Measurements from ENCODE around the gene PLEKHH1.

DNA sequence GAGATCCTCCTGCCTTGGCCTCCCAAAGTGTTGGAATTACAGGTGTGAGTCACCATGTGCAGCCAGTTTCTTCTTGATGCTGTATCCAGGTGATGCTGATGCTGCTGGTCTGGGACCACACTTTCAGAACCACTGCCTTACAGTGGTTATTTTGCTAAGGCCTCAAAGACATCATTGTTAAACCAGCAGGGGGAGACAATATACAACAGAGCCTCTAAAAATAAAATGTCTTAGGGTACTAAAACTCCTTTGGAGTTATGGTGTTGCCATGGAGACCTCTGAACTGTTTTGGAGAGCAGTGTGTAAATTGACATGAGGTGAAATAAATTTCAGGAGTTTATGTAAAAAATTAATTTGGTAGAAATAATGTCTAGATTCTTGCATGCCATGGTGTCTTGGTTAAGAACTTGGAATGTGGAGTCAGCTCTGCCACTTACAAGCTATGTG is 85.5 kb downstream of the PLEKHH1 start:
- TF ChIP-seq, protein P1, sequence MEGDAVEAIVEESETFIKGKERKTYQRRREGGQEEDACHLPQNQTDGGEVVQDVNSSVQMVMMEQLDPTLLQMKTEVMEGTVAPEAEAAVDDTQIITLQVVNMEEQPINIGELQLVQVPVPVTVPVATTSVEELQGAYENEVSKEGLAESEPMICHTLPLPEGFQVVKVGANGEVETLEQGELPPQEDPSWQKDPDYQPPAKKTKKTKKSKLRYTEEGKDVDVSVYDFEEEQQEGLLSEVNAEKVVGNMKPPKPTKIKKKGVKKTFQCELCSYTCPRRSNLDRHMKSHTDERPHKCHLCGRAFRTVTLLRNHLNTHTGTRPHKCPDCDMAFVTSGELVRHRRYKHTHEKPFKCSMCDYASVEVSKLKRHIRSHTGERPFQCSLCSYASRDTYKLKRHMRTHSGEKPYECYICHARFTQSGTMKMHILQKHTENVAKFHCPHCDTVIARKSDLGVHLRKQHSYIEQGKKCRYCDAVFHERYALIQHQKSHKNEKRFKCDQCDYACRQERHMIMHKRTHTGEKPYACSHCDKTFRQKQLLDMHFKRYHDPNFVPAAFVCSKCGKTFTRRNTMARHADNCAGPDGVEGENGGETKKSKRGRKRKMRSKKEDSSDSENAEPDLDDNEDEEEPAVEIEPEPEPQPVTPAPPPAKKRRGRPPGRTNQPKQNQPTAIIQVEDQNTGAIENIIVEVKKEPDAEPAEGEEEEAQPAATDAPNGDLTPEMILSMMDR (IDR thresholded peaks at IDR 0.05) = peak; percentile 37 to 71 (median 64)
- TF ChIP-seq POLR2A (IDR thresholded peaks at IDR 0.05) = no peak
